Astrocyte (in vitro differentiated cells and primary cell): Measurements from ENCODE around the gene ZRANB1. TPM values are rescaled to one million over a fixed set of nuclear protein-coding genes. Genes with fewer than 3 reads are reported as not detected.

Experiments
- DNase-seq: peaks from one replicate; pipeline ENCODE4 v3.0.0-alpha.2; 2010; ENCODE audit warnings: low read depth
- FAIRE-seq: peaks from 2 replicates; lab custom pipeline; 2011; peaks lifted over from hg19 to GRCh38; lab: Jason Lieb, UNC
- H2AFZ ChIP-seq: 2 replicates; pipeline ENCODE4 v1.6.0; 2012; ENCODE audit warnings: low read depth, low read length, inconsistent platforms
- H3K27ac ChIP-seq: 2 replicates; pipeline ENCODE4 v1.5.1; 2011; ENCODE audit warnings: low read depth, low read length, inconsistent platforms
- H3K27me3 ChIP-seq: 2 replicates; pipeline ENCODE4 v1.6.0; 2011; ENCODE audit warnings: low read length, inconsistent platforms; ENCODE audit not compliant: insufficient read depth
- H3K36me3 ChIP-seq: 2 replicates; pipeline ENCODE4 v1.5.1; 2011; ENCODE audit warnings: low read length, inconsistent platforms; ENCODE audit not compliant: insufficient read depth
- H3K4me1 ChIP-seq: 2 replicates; pipeline ENCODE4 v1.5.1; 2011; ENCODE audit warnings: low read length, inconsistent platforms; ENCODE audit not compliant: insufficient read depth
- H3K4me2 ChIP-seq: 2 replicates; pipeline ENCODE4 v1.6.0; 2012; ENCODE audit warnings: low read length, inconsistent platforms
- H3K4me3 ChIP-seq: 2 replicates; pipeline ENCODE4 v1.5.1; 2011; ENCODE audit warnings: low read depth, mild to moderate bottlenecking, low read length, inconsistent platforms; ENCODE audit not compliant: insufficient read depth
- H3K79me2 ChIP-seq: 2 replicates; pipeline ENCODE4 v1.6.0; 2012; ENCODE audit warnings: mild to moderate bottlenecking, low read length, inconsistent platforms; ENCODE audit not compliant: insufficient read depth
- H3K9ac ChIP-seq: 2 replicates; pipeline ENCODE4 v1.6.0; 2012; ENCODE audit warnings: mild to moderate bottlenecking, low read length, inconsistent platforms
- H3K9me3 ChIP-seq: 2 replicates; pipeline ENCODE4 v1.5.1; 2012; ENCODE audit warnings: low read depth, mild to moderate bottlenecking, low read length, inconsistent platforms; ENCODE audit not compliant: insufficient read depth
- H4K20me1 ChIP-seq: 2 replicates; pipeline ENCODE4 v1.6.0; 2012; ENCODE audit warnings: low read length, inconsistent platforms; ENCODE audit not compliant: insufficient read depth
- H3K27ac Mint-ChIP-seq: one replicate; pipeline ENCODE4 v1.8.0; 2021; ENCODE audit warnings: mild to moderate bottlenecking, mixed read lengths; ENCODE audit not compliant: unreplicated experiment
- H3K27me3 Mint-ChIP-seq: one replicate; pipeline ENCODE4 v1.8.0; 2021; ENCODE audit warnings: low read depth, mixed read lengths; ENCODE audit not compliant: unreplicated experiment
- H3K36me3 Mint-ChIP-seq: one replicate; pipeline ENCODE4 v1.8.0; 2021; ENCODE audit warnings: low read depth, mixed read lengths; ENCODE audit not compliant: unreplicated experiment
- H3K4me1 Mint-ChIP-seq: one replicate; pipeline ENCODE4 v1.8.0; 2021; ENCODE audit warnings: low read depth, mixed read lengths; ENCODE audit not compliant: unreplicated experiment
- H3K4me3 Mint-ChIP-seq: one replicate; pipeline ENCODE4 v1.8.0; 2021; ENCODE audit warnings: mild to moderate bottlenecking, moderate library complexity, mixed read lengths; ENCODE audit not compliant: unreplicated experiment
- H3K9me3 Mint-ChIP-seq: one replicate; pipeline ENCODE4 v1.8.0; 2021; ENCODE audit warnings: mild to moderate bottlenecking, mixed read lengths; ENCODE audit not compliant: unreplicated experiment
- EZH2 ChIP-seq: IDR thresholded peaks from 2 replicates; pipeline ENCODE4 v1.6.1; 2012; ENCODE audit warnings: mild to moderate bottlenecking, low read length, inconsistent platforms; ENCODE audit not compliant: insufficient read depth
- total RNA-seq: library from RNA; stranded (reverse); gene quantifications from 2 replicates; pipeline ENCODE4 v1.2.1, GENCODE V29; 2021
- TF ChIP-seq, protein P1 (sequence below): IDR thresholded peaks from 2 replicates; pipeline ENCODE4 v1.5.1; 2011; ENCODE audit warnings: low read depth, mild to moderate bottlenecking, inconsistent platforms, low read length, moderate library complexity; ENCODE audit not compliant: insufficient read depth

The ZRANB1 gene
- total RNA-seq, 1 donor from 2014 or later = 24.9 TPM

DNA sequence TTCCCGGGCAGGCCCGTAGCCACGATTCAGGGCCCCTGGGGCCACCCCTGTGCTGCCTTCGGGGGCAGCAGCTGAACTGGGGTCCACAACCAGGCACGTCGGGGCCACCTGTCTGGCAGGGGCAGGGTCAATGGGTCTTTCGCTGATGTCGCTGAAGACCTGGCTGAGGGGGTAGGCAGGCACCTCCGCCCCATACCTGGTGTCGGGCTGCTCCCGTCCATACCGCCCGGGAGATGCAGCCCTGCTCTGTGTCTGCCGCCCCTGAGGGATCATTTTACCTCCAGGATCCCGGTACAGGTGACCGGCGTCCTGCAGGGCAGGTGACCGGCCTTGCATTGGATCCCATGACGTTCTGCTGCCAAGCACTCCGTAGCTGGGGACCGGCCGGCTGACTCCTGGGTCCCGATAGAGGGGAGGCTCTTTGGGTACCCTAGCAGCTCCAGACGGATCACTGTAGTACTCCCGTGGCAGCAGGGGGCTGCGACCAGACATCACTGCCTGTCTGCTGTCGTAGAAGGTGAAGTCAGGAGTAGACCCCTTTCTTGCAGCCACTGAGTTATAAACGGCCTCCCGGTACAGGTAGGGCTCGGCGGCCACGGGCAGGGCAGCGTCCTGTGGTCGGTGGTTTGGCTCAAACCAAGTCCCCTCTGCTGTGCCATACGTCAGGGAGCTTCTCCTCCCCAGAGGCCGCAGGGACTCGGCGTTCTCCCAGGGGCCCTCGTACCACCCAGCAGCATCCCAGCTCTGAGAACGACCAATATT lies 85.2 kb downstream of the ZRANB1 start:
- H4K20me1 ChIP-seq = peaks cover 90% of the 10 kb centered on the region
- H2AFZ ChIP-seq = no peak overlapping the region
- H3K9me3 ChIP-seq = no peaks in the 10 kb centered on the region
- Mint-ChIP-seq H3K4me3 (no peak overlapping the region), H3K27ac (no peak overlapping the region), H3K4me1 (peaks cover 24% of the 10 kb centered on the region), H3K36me3 (peaks cover 13% of the 10 kb centered on the region), H3K27me3 (no peaks in the 10 kb centered on the region), H3K9me3 (peaks cover 1% of the 10 kb centered on the region)
- no peak overlapping the region for H3K4me3 ChIP-seq
- H3K4me2 ChIP-seq = no peak overlapping the region
- H3K27me3 ChIP-seq = no peaks in the 10 kb centered on the region
- no peak for FAIRE-seq
- H3K4me1 ChIP-seq = peaks cover 19% of the 10 kb centered on the region
- H3K9ac ChIP-seq = no peak overlapping the region
- TF ChIP-seq EZH2 = no peak
- TF ChIP-seq, protein P1, sequence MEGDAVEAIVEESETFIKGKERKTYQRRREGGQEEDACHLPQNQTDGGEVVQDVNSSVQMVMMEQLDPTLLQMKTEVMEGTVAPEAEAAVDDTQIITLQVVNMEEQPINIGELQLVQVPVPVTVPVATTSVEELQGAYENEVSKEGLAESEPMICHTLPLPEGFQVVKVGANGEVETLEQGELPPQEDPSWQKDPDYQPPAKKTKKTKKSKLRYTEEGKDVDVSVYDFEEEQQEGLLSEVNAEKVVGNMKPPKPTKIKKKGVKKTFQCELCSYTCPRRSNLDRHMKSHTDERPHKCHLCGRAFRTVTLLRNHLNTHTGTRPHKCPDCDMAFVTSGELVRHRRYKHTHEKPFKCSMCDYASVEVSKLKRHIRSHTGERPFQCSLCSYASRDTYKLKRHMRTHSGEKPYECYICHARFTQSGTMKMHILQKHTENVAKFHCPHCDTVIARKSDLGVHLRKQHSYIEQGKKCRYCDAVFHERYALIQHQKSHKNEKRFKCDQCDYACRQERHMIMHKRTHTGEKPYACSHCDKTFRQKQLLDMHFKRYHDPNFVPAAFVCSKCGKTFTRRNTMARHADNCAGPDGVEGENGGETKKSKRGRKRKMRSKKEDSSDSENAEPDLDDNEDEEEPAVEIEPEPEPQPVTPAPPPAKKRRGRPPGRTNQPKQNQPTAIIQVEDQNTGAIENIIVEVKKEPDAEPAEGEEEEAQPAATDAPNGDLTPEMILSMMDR = no peak
- no peaks in the 10 kb centered on the region for H3K36me3 ChIP-seq
- no peak for DNase-seq
- H3K27ac ChIP-seq = no peak overlapping the region
- peaks cover 79% of the 10 kb centered on the region for H3K79me2 ChIP-seq

DNA sequence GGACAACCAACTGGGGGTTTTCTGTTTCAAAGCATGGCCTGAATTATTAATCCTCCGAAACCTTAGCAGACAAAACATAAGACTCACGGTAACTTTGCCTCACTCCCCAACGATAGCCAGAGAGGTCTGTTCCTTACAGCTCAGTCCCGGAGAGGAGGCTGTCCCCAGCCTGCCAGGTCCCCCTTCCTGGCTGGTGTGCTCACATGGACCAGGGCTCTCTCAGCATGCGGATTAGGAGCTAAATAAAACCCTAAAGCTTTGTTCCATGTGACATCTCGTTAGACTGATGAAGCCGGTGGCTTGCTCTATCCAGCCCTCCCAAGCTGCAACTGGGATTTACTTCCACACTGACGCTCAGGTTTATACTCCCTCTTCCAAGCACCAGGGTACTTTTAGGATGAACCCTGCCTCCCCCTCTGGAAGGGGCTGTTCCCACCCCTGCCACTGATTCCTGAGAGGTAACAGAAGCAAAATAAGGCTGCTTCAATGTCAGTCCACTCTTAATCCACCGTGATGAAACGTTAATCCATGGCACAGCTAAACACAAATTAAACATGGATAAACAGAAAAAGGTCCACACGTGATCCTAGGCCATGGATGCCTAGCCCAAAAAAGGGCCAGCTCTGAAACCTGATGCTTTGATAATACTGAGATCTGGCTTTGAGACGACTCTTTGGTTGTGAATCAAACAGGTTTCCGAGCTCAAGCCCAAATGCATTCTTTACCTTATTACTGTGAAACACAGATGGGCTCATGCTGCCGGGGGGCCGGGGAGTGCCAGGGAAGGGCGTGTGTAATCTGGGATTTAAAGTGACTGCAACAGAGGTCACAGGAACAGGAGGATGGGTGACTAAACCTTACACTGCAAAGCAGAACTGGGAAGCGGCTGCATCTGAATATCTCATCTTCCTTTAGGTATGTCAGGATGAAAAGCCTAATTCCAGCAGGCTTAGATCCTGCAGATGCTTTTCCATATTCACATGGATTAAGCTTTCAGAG lies 86.2 kb downstream of the ZRANB1 start:
- H3K4me3 Mint-ChIP-seq = no peak overlapping the region
- no peaks in the 10 kb centered on the region for H3K9me3 Mint-ChIP-seq
- no peak overlapping the region for H2AFZ ChIP-seq
- H3K4me1 Mint-ChIP-seq = peaks cover 29% of the 10 kb centered on the region
- peaks cover 15% of the 10 kb centered on the region for H3K36me3 Mint-ChIP-seq
- H3K27me3 ChIP-seq = no peaks in the 10 kb centered on the region
- H3K79me2 ChIP-seq = peaks cover 79% of the 10 kb centered on the region
- no peak for FAIRE-seq
- no peaks in the 10 kb centered on the region for H3K36me3 ChIP-seq
- no peak overlapping the region for H3K4me3 ChIP-seq
- peak; percentile 39 for DNase-seq
- H3K27ac Mint-ChIP-seq = peak overlapping the region; percentile 4
- no peak overlapping the region for H3K9ac ChIP-seq
- H3K27me3 Mint-ChIP-seq = no peaks in the 10 kb centered on the region
- H3K4me2 ChIP-seq = peak overlapping the region; percentile 26
- peaks cover 19% of the 10 kb centered on the region for H3K4me1 ChIP-seq
- H4K20me1 ChIP-seq = peaks cover 90% of the 10 kb centered on the region
- H3K9me3 ChIP-seq = no peaks in the 10 kb centered on the region
- no peak for TF ChIP-seq EZH2
- TF ChIP-seq, protein P1 = no peak
- no peak overlapping the region for H3K27ac ChIP-seq
